Endometrium (tissue), 2 donors: Measurements from ENCODE around the gene SH3TC1.

Experiments
- FAIRE-seq: peaks from 2 replicates; lab custom pipeline; 2012; peaks lifted over from hg19 to GRCh38; lab: Jason Lieb, UNC
- donor health status: control.
- donor health status: control.

SH3TC1 gene

GRCh38 chr4:8278421-8279287, 79.6 kb downstream of the SH3TC1 start:
- no peak for FAIRE-seq

- FAIRE-seq = no peak
These were observed 80.4 kb downstream of the SH3TC1 start for GRCh38 chr4:8279321-8280157.

- FAIRE-seq = no peak
These were observed 81.2 kb downstream of the SH3TC1 start for GRCh38 chr4:8280158-8280875.

- no peak for FAIRE-seq
These were observed 81.9 kb downstream of the SH3TC1 start for GRCh38 chr4:8280876-8281440.

GRCh38 chr4:8281519-8282133, 82.5 kb downstream of the SH3TC1 start:
- FAIRE-seq = no peak

- FAIRE-seq = no peak
These were observed 83.1 kb downstream of the SH3TC1 start for GRCh38 chr4:8282134-8282641.

GRCh38 chr4:8282742-8283141, 83.7 kb downstream of the SH3TC1 start:
- no peak for FAIRE-seq

- FAIRE-seq = no peak
These were observed 84.1 kb downstream of the SH3TC1 start for GRCh38 chr4:8283161-8283560.

GRCh38 chr4:8283631-8284121, 84.6 kb downstream of the SH3TC1 start:
- FAIRE-seq = no peak

GRCh38 chr4:8284391-8284790, 85.3 kb downstream of the SH3TC1 start:
- FAIRE-seq = no peak

GRCh38 chr4:8285143-8285975, 86.3 kb downstream of the SH3TC1 start:
- no peak for FAIRE-seq

- no peak for FAIRE-seq
These were observed 87.1 kb downstream of the SH3TC1 start for GRCh38 chr4:8285976-8286718.

GRCh38 chr4:8286719-8287342, 87.7 kb downstream of the SH3TC1 start:
- FAIRE-seq = no peak

- FAIRE-seq = no peak
These were observed 88.5 kb downstream of the SH3TC1 start for GRCh38 chr4:8287343-8288280.

- FAIRE-seq = no peak
These were observed 90.2 kb downstream of the SH3TC1 start for GRCh38 chr4:8289151-8289750.

GRCh38 chr4:8289956-8290700, 91.0 kb downstream of the SH3TC1 start:
- no peak for FAIRE-seq

GRCh38 chr4:8290701-8290970, 91.5 kb downstream of the SH3TC1 start:
- FAIRE-seq = no peak
